HepG2 (cell line): Measurements from ENCODE around the gene CIROP. TPM values are rescaled to one million over a fixed set of nuclear protein-coding genes. Genes with fewer than 3 reads are reported as not detected.

Experiments
- ATAC-seq: fragments of 200-7000 bp; cut with Tn5 transposase; 3 replicates; pipeline ENCODE4 v1.9.1; 2020; ENCODE audit warnings: mild to moderate bottlenecking, moderate library complexity
- BruUV-seq: library from RNA; stranded (reverse); fragments of 400-500 nt; replicated peaks from 2 replicates; lab custom pipeline; 2021; lab: Mats Ljungman, UMichigan
- CTCF ChIA-PET: fragments of 300-600 bp; formaldehyde crosslinking; extraction: SDS; loops from one replicate; lab custom pipeline; 2021; ENCODE audit warnings: low total read pairs, inconsistent platforms, low intra/inter-chr PET ratio; lab: Yijun Ruan, JAX
- POLR2A ChIA-PET: fragments of 350-600 bp; sonication (Branson Sonifier 250); formaldehyde crosslinking; loops from one replicate; lab custom pipeline; 2020; ENCODE audit warnings: antibody characterized with exemption, inconsistent platforms; lab: Yijun Ruan, JAX
- DNase-seq: peaks from one replicate; pipeline ENCODE4 v3.0.0-alpha.2; 2015; ENCODE audit warnings: low spot score
- FAIRE-seq: peaks from 3 replicates; lab custom pipeline; 2011; peaks lifted over from hg19 to GRCh38; lab: Jason Lieb, UNC
- H2AFZ ChIP-seq: one replicate; pipeline ENCODE4 v1.6.1; 2011; ENCODE audit warnings: low read length, inconsistent platforms
- H3K27ac ChIP-seq: fragments of 300-600 bp; 3 replicates; pipeline ENCODE4 v1.8.0; 2011; ENCODE audit warnings: mixed run types, mild to moderate bottlenecking, mixed read lengths, low read length, inconsistent platforms; ENCODE audit not compliant: insufficient read depth; ENCODE audit errors: extremely low read length
- H3K27me3 ChIP-seq, 2 experiments: fragments of 200-600 bp in 1 of 2; 2 replicates in 1 of 2; 3 replicates in 1 of 2; pipeline versions ENCODE4 v1.6.0 to v1.8.0; 2011; ENCODE audit warnings: low read length in 2 of 2, mild to moderate bottlenecking in 2 of 2, moderate library complexity in 2 of 2, inconsistent platforms in 1 of 2; ENCODE audit not compliant: insufficient read depth in 2 of 2, control insufficient read depth in 1 of 2
- H3K36me3 ChIP-seq, 2 experiments: fragments of 200-600 bp in 1 of 2; replicated peaks in 1 of 2; 2 replicates in 1 of 2; 3 replicates in 1 of 2; pipeline versions ENCODE4 v1.5.1 to v1.8.0; 2011; ENCODE audit warnings: low read length in 2 of 2, inconsistent platforms in 1 of 2; ENCODE audit not compliant: insufficient read depth in 2 of 2, control insufficient read depth in 1 of 2
- H3K4me1 ChIP-seq: 2 replicates; pipeline ENCODE4 v1.5.1; 2012; ENCODE audit warnings: low read length, inconsistent platforms; ENCODE audit not compliant: insufficient read depth
- H3K4me2 ChIP-seq: 2 replicates; pipeline ENCODE4 v1.6.0; 2011; ENCODE audit warnings: low read depth, low read length, inconsistent platforms
- H3K4me3 ChIP-seq, 3 experiments: fragments of 200-600 bp in 1 of 3; sonication (generic), shearing (Covaris generic) in 1 of 3; replicated peaks in 1 of 3; 2 replicates each; pipeline ENCODE4 v1.5.1; 2011 to 2016; ENCODE audit warnings: low read length in 3 of 3, inconsistent platforms in 2 of 3, low read depth in 2 of 3, mild to moderate bottlenecking in 2 of 3, control low read depth in 1 of 3, mixed read lengths in 1 of 3; ENCODE audit not compliant: insufficient read depth in 1 of 3
- H3K79me2 ChIP-seq: one replicate; pipeline ENCODE4 v1.6.1; 2011; ENCODE audit warnings: low read length, inconsistent platforms; ENCODE audit not compliant: insufficient read depth
- H3K9ac ChIP-seq: 2 replicates; pipeline ENCODE4 v1.6.0; 2011; ENCODE audit warnings: mild to moderate bottlenecking, low read depth, low read length, inconsistent platforms; ENCODE audit not compliant: insufficient read depth
- H3K9me3 ChIP-seq: 2 replicates; pipeline ENCODE4 v1.5.1; 2012; ENCODE audit warnings: mild to moderate bottlenecking, low read length
- H4K20me1 ChIP-seq: 2 replicates; pipeline ENCODE4 v1.6.0; 2011; ENCODE audit warnings: inconsistent platforms, mild to moderate bottlenecking, low read length, moderate library complexity; ENCODE audit not compliant: insufficient read depth
- BORCS8-MEF2B ChIP-seq: sonication (generic); formaldehyde crosslinking; IDR thresholded peaks from 2 replicates; pipeline ENCODE4 v1.8.0; 2022; ENCODE audit warnings: mild to moderate bottlenecking, missing genetic modification reagents
- CENPT ChIP-seq: sonication (generic); formaldehyde crosslinking; IDR thresholded peaks from 2 replicates; pipeline ENCODE4 v1.8.0; 2022; ENCODE audit warnings: low read depth, mild to moderate bottlenecking, moderate library complexity, missing genetic modification reagents
- GABPB1 ChIP-seq: IDR thresholded peaks from 2 replicates; pipeline ENCODE4 v1.6.1; 2016; ENCODE audit warnings: mild to moderate bottlenecking, missing genetic modification reagents, moderate library complexity, missing compliant biosample characterization
- MAX ChIP-seq: IDR thresholded peaks from 2 replicates; pipeline ENCODE4 v1.6.1; 2012; ENCODE audit warnings: inconsistent platforms
- PHF5A ChIP-seq: IDR thresholded peaks from one replicate; pipeline ENCODE4 v1.6.1; 2018; ENCODE audit warnings: low read depth, missing genetic modification reagents; ENCODE audit not compliant: unreplicated experiment
- PRDM10 ChIP-seq: sonication (generic); formaldehyde crosslinking; IDR thresholded peaks from 2 replicates; pipeline ENCODE4 v1.4.0; 2020; ENCODE audit warnings: low read depth, missing genetic modification reagents
- WIZ ChIP-seq: sonication (generic); formaldehyde crosslinking; IDR thresholded peaks from 2 replicates; pipeline ENCODE4 v1.5.1; 2020; ENCODE audit warnings: mild to moderate bottlenecking, missing genetic modification reagents
- ZNF280B ChIP-seq: sonication (generic); formaldehyde crosslinking; IDR thresholded peaks from 2 replicates; pipeline ENCODE4 v1.5.0; 2020; ENCODE audit warnings: missing genetic modification reagents, mild to moderate bottlenecking, borderline replicate concordance
- ZNF333 ChIP-seq: sonication (generic); formaldehyde crosslinking; IDR thresholded peaks from 2 replicates; pipeline ENCODE4 v1.4.0; 2020; ENCODE audit warnings: mild to moderate bottlenecking, missing genetic modification reagents, borderline replicate concordance
- ZNF484 ChIP-seq: sonication (generic); formaldehyde crosslinking; IDR thresholded peaks from 2 replicates; pipeline ENCODE4 v1.5.1; 2020; ENCODE audit warnings: mild to moderate bottlenecking, low read depth, missing genetic modification reagents, borderline replicate concordance
- ZNF543 ChIP-seq: sonication (generic); formaldehyde crosslinking; IDR thresholded peaks from 2 replicates; pipeline ENCODE4 v1.4.0; 2020; ENCODE audit warnings: mild to moderate bottlenecking, missing genetic modification reagents
- ZNF574 ChIP-seq: sonication (generic); formaldehyde crosslinking; IDR thresholded peaks from 2 replicates; pipeline ENCODE4 v1.4.0; 2020; ENCODE audit warnings: missing genetic modification reagents
- WGBS: methylation state at CpG from one replicate; pipeline ENCODE4 v1.1.6; 2017; ENCODE audit warnings: low lambda C conversion rate; 5-methylcytosine and 5-hydroxymethylcytosine counted together
- in situ Hi-C: cut with HindIII; loops from 2 replicates; pipeline ENCODE4 v1.10.0; 2017; ENCODE audit warnings: low pct_unique_long_range_greater_than_20kb; ENCODE audit not compliant: extremely low pct_ligation_motif_present
- intact Hi-C: fragments of 100-400 bp; cut with micrococcal nuclease; formaldehyde crosslinking; loops from one replicate; pipeline ENCODE4 v1.10.0; 2022; ENCODE audit not compliant: unreplicated experiment
- polyA plus RNA-seq, 8 experiments: library from polyadenylated mRNA; depleted of rRNA in 3 of 8; stranded (reverse) in 7 of 8; unstranded in 1 of 8; fragments of >200 nt; fragmentation: Illumina TruSeq in 4 of 8; extraction: Trizol in 4 of 8; gene quantifications; 2 replicates each; pipeline versions ENCODE4 v1.2.1 to v1.2.3, GENCODE V29; 2011 to 2016; ENCODE audit warnings: low read depth in 4 of 8, missing spikeins in 1 of 8, mixed read lengths in 1 of 8; ENCODE audit not compliant: insufficient read depth in 1 of 8
- total RNA-seq, 5 experiments: library from RNA; depleted of rRNA; stranded (reverse); fragments of >200 nt; fragmentation: Illumina TruSeq; extraction: Trizol; gene quantifications; 2 replicates each; pipeline ENCODE4 v1.2.3, GENCODE V29; 2016; ENCODE audit warnings: low read depth in 1 of 5

CIROP gene
- total and polyA plus RNA-seq, 2 of the 13 experiments (the other 11 are each of a cell fraction or from before 2014, with no cell fraction given): 0.07 TPM; not detected in 1

- TF ChIP-seq PRDM10 (CRISPR knock-in tag): no peak
- TF ChIP-seq ZNF574 (CRISPR knock-in tag): peak; percentile 32; the same call in 1 of the 2 replicates
These were observed 50.6 kb downstream of the CIROP start (continued) for GRCh38 chr14:23054000-23054811.

GRCh38 chr14:23053426-23053825 lies 51.4 kb downstream of the CIROP start:
- Histone ChIP-seq H3K4me1 (peaks cover 26% of the 10 kb centered on the region), H3K27me3 (peaks cover 0 to 6% of the 10 kb centered on the region in 2 experiments; a peak in 1 of 5 replicates), H3K4me3 (no peak overlapping the region), H4K20me1 (peaks cover 4% of the 10 kb centered on the region; the same call in 1 of the 2 replicates), H2AFZ (no peak overlapping the region), H3K36me3 (no peaks in the 10 kb centered on the region), H3K9ac (no peak overlapping the region), H3K27ac (no peak overlapping the region), H3K79me2 (no peaks in the 10 kb centered on the region), H3K4me2 (no peak overlapping the region), H3K9me3 (no peaks in the 10 kb centered on the region)
- intact Hi-C loops (no loop called here), in situ Hi-C loops (loop anchor here (5.0 kb wide), 2 partner anchors 66 to 496 kb away; no protein-coding TSS in a partner anchor)
- no TSS peak for BruUV-seq
- CTCF ChIA-PET: interaction anchor here (5.3 to 8.5 kb wide), 3 partner anchors 59 to 80 kb away, joined by 29 to 173 read pairs (median 77); no protein-coding TSS in a partner anchor
- ATAC-seq (no peak), DNase-seq (no peak), FAIRE-seq (no peak)
- POLR2A ChIA-PET: interaction anchor here (1.1 to 7.4 kb wide), 4 partner anchors 13 to 67 kb away, joined by 3 to 72 read pairs (median 3); partner anchors contain the start of genes ACIN1 and C14orf119
- WGBS: 83% methylated on average over 10 of the region's 10 CpGs
- TF ChIP-seq ZNF333 (CRISPR knock-in tag) (peak; percentile 37; the same call in 1 of the 2 replicates), PHF5A (CRISPR knock-in tag) (no peak), ZNF543 (CRISPR knock-in tag) (no peak), WIZ (CRISPR knock-in tag) (no peak), CENPT (CRISPR knock-in tag) (0 out of 2 replicates have a peak, but pooled peaks have one; percentile 37), BORCS8-MEF2B (CRISPR knock-in tag) (0 out of 2 replicates have a peak, but pooled peaks have one; percentile 23), MAX (no peak), ZNF280B (CRISPR knock-in tag) (peak; percentile 25; the same call in 1 of the 2 replicates), GABPB1 (CRISPR knock-in tag) (0 out of 2 replicates have a peak, but pooled peaks have one; percentile 18), ZNF484 (no peak)
